Hepatocyte (in vitro differentiated cells): ENCODE data around the gene SYNJ2. TPM values are rescaled to one million over a fixed set of nuclear protein-coding genes. Genes with fewer than 3 reads are reported as not detected.

Experiments used
- DNase-seq: peaks from one replicate; pipeline ENCODE4 v3.0.0-alpha.2; 2016; ENCODE audit warnings: low spot score
- H2AFZ ChIP-seq: fragments of 200-600 bp; sonication (generic); 2 replicates; pipeline ENCODE4 v1.6.0; 2016; ENCODE audit warnings: antibody characterized with exemption, mild to moderate bottlenecking
- H3K27ac ChIP-seq: fragments of 200-600 bp; sonication (generic); 2 replicates; pipeline ENCODE4 v1.5.1; 2016; ENCODE audit warnings: mild to moderate bottlenecking
- H3K27me3 ChIP-seq: fragments of 200-600 bp; sonication (generic); 2 replicates; pipeline ENCODE4 v1.6.1; 2016
- H3K36me3 ChIP-seq: fragments of 200-600 bp; sonication (generic); replicated peaks from 2 replicates; pipeline ENCODE4 v1.5.1; 2016; ENCODE audit warnings: low read depth; ENCODE audit not compliant: insufficient read depth
- H3K4me1 ChIP-seq: fragments of 200-600 bp; sonication (generic); 2 replicates; pipeline ENCODE4 v1.5.1; 2016; ENCODE audit warnings: mild to moderate bottlenecking, moderate library complexity; ENCODE audit not compliant: insufficient read depth
- H3K4me2 ChIP-seq: fragments of 200-600 bp; sonication (generic); 2 replicates; pipeline ENCODE4 v1.6.0; 2016
- H3K4me3 ChIP-seq: fragments of 200-600 bp; sonication (generic); 2 replicates; pipeline ENCODE4 v1.5.1; 2016; ENCODE audit warnings: mild to moderate bottlenecking
- H3K79me2 ChIP-seq: fragments of 200-600 bp; sonication (generic); 2 replicates; pipeline ENCODE4 v1.6.0; 2017; ENCODE audit warnings: mild to moderate bottlenecking
- H3K9me2 ChIP-seq: fragments of 200-600 bp; sonication (generic); replicated peaks from 2 replicates; pipeline ENCODE4 v1.6.0; 2017; ENCODE audit warnings: mild to moderate bottlenecking; ENCODE audit not compliant: insufficient read depth
- H3K9me3 ChIP-seq: fragments of 200-600 bp; sonication (generic); 2 replicates; pipeline ENCODE4 v1.5.1; 2016; ENCODE audit warnings: low read depth, mild to moderate bottlenecking
- H4K20me1 ChIP-seq: fragments of 200-600 bp; sonication (generic); 2 replicates; pipeline ENCODE4 v1.6.0; 2016; ENCODE audit warnings: mild to moderate bottlenecking; ENCODE audit not compliant: insufficient read depth, poor library complexity, severe bottlenecking
- CTCF ChIP-seq: fragments of 200-600 bp; sonication (generic); IDR thresholded peaks from 2 replicates; pipeline ENCODE4 v1.5.1; 2016; ENCODE audit warnings: antibody characterized with exemption, mild to moderate bottlenecking; ENCODE audit not compliant: poor library complexity
- EZH2 ChIP-seq: fragments of 200-600 bp; sonication (generic); IDR thresholded peaks from 2 replicates; pipeline ENCODE4 v1.6.1; 2016; ENCODE audit warnings: antibody characterized with exemption, mild to moderate bottlenecking, borderline replicate concordance
- EZH2phosphoT487 ChIP-seq: fragments of 200-600 bp; sonication (generic); IDR thresholded peaks from one replicate; pipeline ENCODE4 v1.6.1; 2018; ENCODE audit warnings: antibody characterized with exemption, mild to moderate bottlenecking, low read depth, moderate library complexity; ENCODE audit not compliant: unreplicated experiment, severe bottlenecking
- WGBS: methylation state at CpG from one replicate; pipeline ENCODE4 v1.1.6; 2016; ENCODE audit warnings: low lambda C conversion rate; ENCODE audit errors: missing lambda C conversion rate; 5-methylcytosine and 5-hydroxymethylcytosine counted together
- polyA plus RNA-seq: library from polyadenylated mRNA; unstranded; fragments of >200 nt; fragmentation: Nextera tagmentation; extraction: Ambion mirVana; gene quantifications from 2 replicates; pipeline ENCODE4 v1.2.1, GENCODE V29; 2016
- total RNA-seq: library from RNA; depleted of rRNA; stranded (reverse); fragments of >200 nt; gene quantifications from 2 replicates; pipeline ENCODE4 v1.2.3, GENCODE V29; 2014

Gene SYNJ2
- total and polyA plus RNA-seq, 2 experiments from 2014 or later = 15.4 to 21.4 TPM

- H4K20me1 ChIP-seq = no peaks in the 10 kb centered on the region
- peak overlapping the region; percentile 100 for H3K27ac ChIP-seq
- no peaks in the 10 kb centered on the region for H3K9me2 ChIP-seq
- no peaks in the 10 kb centered on the region for H3K9me3 ChIP-seq
- H3K4me2 ChIP-seq = no peak overlapping the region
- H3K4me1 ChIP-seq = peaks cover 27% of the 10 kb centered on the region
- peak; percentile 26 for DNase-seq
- TF ChIP-seq EZH2 (no peak), EZH2phosphoT487 (no peak), CTCF (no peak)
- no peaks in the 10 kb centered on the region for H3K79me2 ChIP-seq
- H2AFZ ChIP-seq = no peak overlapping the region
- no peaks in the 10 kb centered on the region for H3K27me3 ChIP-seq
- no peak overlapping the region for H3K4me3 ChIP-seq
- WGBS = 84% methylated on average over 7 of the region's 7 CpGs
- no peaks in the 10 kb centered on the region for H3K36me3 ChIP-seq
Measured at GRCh38 chr6:157952861-157953351, 28.8 kb upstream of the SYNJ2 start.

DNA sequence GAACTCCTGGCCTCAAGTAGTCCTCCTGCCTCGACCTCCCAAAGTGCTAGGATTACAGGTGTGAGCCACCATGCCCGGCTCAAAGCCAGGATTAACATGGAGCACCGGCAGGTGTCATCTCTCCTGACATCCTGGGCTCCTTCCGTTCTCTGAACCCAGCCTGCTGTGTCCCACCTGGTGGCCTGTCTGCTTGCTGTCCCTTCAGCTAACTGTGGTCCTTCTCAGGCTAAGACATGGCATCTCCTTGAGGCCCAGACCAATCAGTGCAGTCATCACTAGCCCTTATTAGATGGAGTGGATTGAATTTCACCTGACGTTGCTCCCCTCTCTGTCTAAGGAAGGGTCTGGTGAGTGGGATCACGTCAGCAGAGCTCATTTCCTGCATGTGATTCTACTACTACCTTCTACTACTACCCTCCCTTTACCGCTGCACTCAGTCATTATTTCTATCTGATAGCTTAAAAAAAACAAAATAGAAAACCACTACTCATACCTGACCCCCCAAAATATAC lies 28.0 kb upstream of the SYNJ2 start:
- peak; percentile 31 for DNase-seq
- TF ChIP-seq EZH2phosphoT487 = no peak
- TF ChIP-seq CTCF = no peak
- no peak for TF ChIP-seq EZH2
- no peaks in the 10 kb centered on the region for H3K36me3 ChIP-seq
- no peak overlapping the region for H2AFZ ChIP-seq
- no peaks in the 10 kb centered on the region for H3K9me2 ChIP-seq
- no peaks in the 10 kb centered on the region for H4K20me1 ChIP-seq
- no peaks in the 10 kb centered on the region for H3K27me3 ChIP-seq
- H3K9me3 ChIP-seq = no peaks in the 10 kb centered on the region
- H3K4me1 ChIP-seq = peaks cover 27% of the 10 kb centered on the region
- peak overlapping the region; percentile 46 for H3K4me2 ChIP-seq
- 73% methylated on average over 7 of the region's 7 CpGs for WGBS
- no peaks in the 10 kb centered on the region for H3K79me2 ChIP-seq
- no peak overlapping the region for H3K4me3 ChIP-seq
- peak overlapping the region; percentile 100 for H3K27ac ChIP-seq

DNA sequence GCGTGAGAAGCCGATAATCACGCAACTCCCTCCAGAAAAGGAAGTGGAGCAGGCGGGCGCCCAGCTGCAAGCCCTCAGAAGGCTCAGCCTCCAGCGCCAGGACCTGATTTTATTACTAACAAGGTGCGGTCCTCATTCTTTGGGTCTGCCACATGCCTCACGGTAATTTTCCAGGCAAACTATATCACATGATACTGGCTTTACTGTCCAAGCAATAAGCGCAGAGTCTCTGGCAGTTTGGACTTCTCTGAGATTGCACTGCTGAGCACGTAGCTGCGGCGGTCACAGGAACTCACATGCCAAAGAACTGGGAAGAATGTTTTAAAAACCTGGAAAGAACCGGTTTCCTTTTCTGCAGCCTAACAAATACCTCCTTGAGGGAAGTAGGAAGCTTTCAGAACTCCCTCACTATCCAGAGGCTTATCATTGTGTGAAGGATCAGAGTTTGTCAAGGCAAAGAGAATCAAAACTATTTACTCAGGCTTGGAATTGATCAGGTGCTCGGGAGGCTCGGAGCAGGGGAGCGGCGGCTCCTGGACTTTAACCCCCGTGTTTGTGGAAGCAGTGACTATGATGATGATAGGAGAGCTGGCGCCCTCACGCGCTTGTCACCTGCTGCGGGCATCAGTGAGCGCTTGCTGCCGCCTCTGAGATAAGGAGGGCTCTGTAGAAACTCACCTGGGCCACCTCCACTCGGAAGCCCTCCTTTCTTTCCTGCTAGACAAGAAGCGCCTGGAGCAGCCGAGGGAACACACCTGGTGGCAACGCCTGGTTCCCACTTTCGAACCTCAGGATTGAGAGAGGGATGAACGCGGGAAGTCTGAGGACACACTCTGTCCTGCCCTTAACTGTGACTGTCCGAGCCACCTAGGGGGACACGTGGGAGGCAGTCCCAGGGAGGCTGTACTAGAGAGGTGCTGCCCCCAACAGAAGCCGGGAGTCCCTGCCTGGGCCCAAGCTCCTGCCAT lies 27.2 kb upstream of the SYNJ2 start:
- no peak overlapping the region for H3K4me3 ChIP-seq
- 52% methylated on average over 34 of the region's 34 CpGs for WGBS
- H3K36me3 ChIP-seq = no peaks in the 10 kb centered on the region
- peaks cover 27% of the 10 kb centered on the region for H3K4me1 ChIP-seq
- no peaks in the 10 kb centered on the region for H3K9me3 ChIP-seq
- peak overlapping the region; percentile 46 for H3K4me2 ChIP-seq
- H3K9me2 ChIP-seq = no peaks in the 10 kb centered on the region
- no peak overlapping the region for H2AFZ ChIP-seq
- H3K27me3 ChIP-seq = no peaks in the 10 kb centered on the region
- no peaks in the 10 kb centered on the region for H3K79me2 ChIP-seq
- TF ChIP-seq CTCF (no peak), EZH2phosphoT487 (no peak), EZH2 (no peak)
- no peaks in the 10 kb centered on the region for H4K20me1 ChIP-seq
- H3K27ac ChIP-seq = peak overlapping the region; percentile 100
- DNase-seq = peak; percentile 92
